ENCODE measurements around the gene TSHR.
"Not testable (repeated sequence)": the region's sequence is repeated elsewhere in the genome, so short reads cannot be mapped to it uniquely, and the experiment has no call there.

TSHR gene

GRCh38 chr14:81087230-81087629, 131.8 kb downstream of the TSHR start:
- no peak for DNase-seq

- DNase-seq: no peak
Observed at GRCh38 chr14:81091139-81091538, 135.7 kb downstream of the TSHR start.

- DNase-seq: no peak
Observed at GRCh38 chr14:81091660-81092059, 136.2 kb downstream of the TSHR start.

GRCh38 chr14:81093651-81094050, 138.2 kb downstream of the TSHR start:
- DNase-seq: no peak

- no peak for DNase-seq
Observed at GRCh38 chr14:81095539-81095938, 140.1 kb downstream of the TSHR start.

GRCh38 chr14:81096656-81097055, 141.2 kb downstream of the TSHR start:
- no peak for DNase-seq

GRCh38 chr14:81102217-81102616, 146.8 kb downstream of the TSHR start:
- DNase-seq: no peak

- no peak for DNase-seq
Observed at GRCh38 chr14:81103443-81103842, 148.0 kb downstream of the TSHR start.

GRCh38 chr14:81105378-81105777, 150.0 kb downstream of the TSHR start:
- DNase-seq: no peak

- DNase-seq: no peak
Observed at GRCh38 chr14:81105961-81106360, 150.5 kb downstream of the TSHR start.

- no peak for DNase-seq
Observed at GRCh38 chr14:81110186-81110585, 154.8 kb downstream of the TSHR start.

GRCh38 chr14:81113176-81113575, 157.8 kb downstream of the TSHR start:
- no peak for DNase-seq

- not testable (repeated sequence) for DNase-seq
Observed at GRCh38 chr14:81113945-81114820, 158.8 kb downstream of the TSHR start.

- no peak for DNase-seq
Observed at GRCh38 chr14:81120501-81120900, 165.1 kb downstream of the TSHR start.

GRCh38 chr14:81122326-81122725, 166.9 kb downstream of the TSHR start:
- no peak for DNase-seq

GRCh38 chr14:81123811-81124210, 168.4 kb downstream of the TSHR start:
- no peak for DNase-seq

- DNase-seq: no peak
Observed at GRCh38 chr14:81125536-81125935, 170.1 kb downstream of the TSHR start.

GRCh38 chr14:81127785-81128184, 172.4 kb downstream of the TSHR start:
- no peak for DNase-seq

GRCh38 chr14:81129242-81129641, 173.8 kb downstream of the TSHR start:
- DNase-seq: no peak

GRCh38 chr14:81132468-81132867, 177.0 kb downstream of the TSHR start:
- no peak for DNase-seq

- DNase-seq: no peak
Observed at GRCh38 chr14:81133400-81133799, 178.0 kb downstream of the TSHR start.

GRCh38 chr14:81137316-81137715, 181.9 kb downstream of the TSHR start:
- DNase-seq: no peak

GRCh38 chr14:81138429-81138828, 183.0 kb downstream of the TSHR start:
- DNase-seq: no peak

- no peak for DNase-seq
Observed at GRCh38 chr14:81141426-81141825, 186.0 kb downstream of the TSHR start.

GRCh38 chr14:81143793-81144192, 188.4 kb downstream of the TSHR start:
- no peak for DNase-seq

Measured in activated CD4-positive, alpha-beta T cell treated with anti-CD3 and anti-CD28 coated beads for 4 hours (primary cell).